Measurements from ENCODE around the gene MOSPD2. TPM values are rescaled to one million over a fixed set of nuclear protein-coding genes. Genes with fewer than 3 reads are reported as not detected.

The MOSPD2 gene
- total and polyA plus RNA-seq, 2 of the 4 experiments (the other 2 are of a cell fraction), result 14.1 to 22.2 TPM

GRCh38 chrX:14956813-14957582, 83.8 kb downstream of the MOSPD2 start:
- H3K23ac ChIP-seq (ENCODE audit: low read depth, low read length), result no peak overlapping the region
- ChIA-PET CTCF (interaction anchor here (1.3 kb wide), 1 partner anchor 35 kb away, joined by 3 read pairs; no protein-coding TSS in a partner anchor), POLR2A (ENCODE audit: unreplicated experiment) (interaction anchor here (0.5 kb wide), 1 partner anchor 1445 kb away, joined by 3 read pairs; no protein-coding TSS in a partner anchor)
- 33% methylated on average over 1 of the region's 5 CpGs; no CpG with 5 or more reads in 1 of the 2 experiments for WGBS, 2 experiments (ENCODE audit: extremely low coverage in 2 of 2, insufficient read length in 1 of 2)
- no peaks in the 10 kb centered on the region for H3K36me3 ChIP-seq (ENCODE audit: control insufficient read depth, insufficient read depth, low read length)
- H2BK120ac ChIP-seq (ENCODE audit: low read depth, low read length), result no peak overlapping the region
- H3K9me3 ChIP-seq (ENCODE audit: control insufficient read depth, insufficient read depth, low read length), result no peaks in the 10 kb centered on the region
- dilution Hi-C loops (cut with HindIII; ENCODE audit: low sequenced_read_pairs, unreplicated experiment), result no loop called here
- no peak overlapping the region for H4K5ac ChIP-seq (ENCODE audit: low read depth, low read length)
- H3K18ac ChIP-seq (ENCODE audit: low read depth, low read length), result no peak overlapping the region
- no peaks in the 10 kb centered on the region for H3K79me1 ChIP-seq (ENCODE audit: low read depth in 1 of 2, low read length in 2 of 2)
- H2AK9ac ChIP-seq (replicated peaks; ENCODE audit: low read depth, low read length, poor library complexity), result no peak overlapping the region
- DNase-seq (no peak), ATAC-seq (ENCODE audit: low read depth) (no peak)
- no peak overlapping the region for H3K27ac ChIP-seq (ENCODE audit: insufficient read depth, low read length)
- H2AFZ ChIP-seq (replicated peaks; ENCODE audit: low read length, poor library complexity), result no peak overlapping the region
- no peak overlapping the region; the same call in 1 of the 2 replicates for H3K56ac ChIP-seq (ENCODE audit: extremely low read depth, insufficient read depth, low read length)
- no peak overlapping the region for H3K9ac ChIP-seq (ENCODE audit: low read depth, low read length)
- BruUV-seq (replicated peaks), result no TSS peak
- no peak overlapping the region for H2BK15ac ChIP-seq (ENCODE audit: low read depth, low read length)
- H3K4ac ChIP-seq (ENCODE audit: low read depth, low read length), result no peak overlapping the region
- H3K27me3 ChIP-seq (ENCODE audit: control insufficient read depth, insufficient read depth, low read length), result no peaks in the 10 kb centered on the region
- H4K91ac ChIP-seq (ENCODE audit: insufficient read depth, low read depth, low read length), result no peak overlapping the region
- H2BK20ac ChIP-seq (ENCODE audit: low read depth, low read length), result no peak overlapping the region
- H3K14ac ChIP-seq (replicated peaks; ENCODE audit: low read depth, low read length), result no peak overlapping the region
- in situ Hi-C loops (cut with MboI; ENCODE audit: low sequenced_read_pairs), result no loop called here
- no peaks in the 10 kb centered on the region for H3K9me1 ChIP-seq (ENCODE audit: insufficient read depth, low read length)
- no peak overlapping the region for H2BK5ac ChIP-seq (ENCODE audit: low read depth, low read length, poor library complexity, severe bottlenecking)
- intact Hi-C loops (cut with micrococcal nuclease), result no loop called here
- H3K4me1 ChIP-seq (ENCODE audit: control insufficient read depth, insufficient read depth, low read length), result no peaks in the 10 kb centered on the region
- no peak overlapping the region for H3K4me2 ChIP-seq (ENCODE audit: low read depth, low read length)
- no peaks in the 10 kb centered on the region for H4K20me1 ChIP-seq (ENCODE audit: insufficient read depth, low read length)
- H3K4me3 ChIP-seq (ENCODE audit: insufficient read depth, low read depth, low read length), result no peak overlapping the region
- H2AK5ac ChIP-seq (ENCODE audit: low read depth, low read length), result no peak overlapping the region
- H4K8ac ChIP-seq (ENCODE audit: low read depth in 2 of 2, low read length in 2 of 2), result no peak overlapping the region
- TF ChIP-seq ELK1 (IDR thresholded peaks at IDR 0.05; ENCODE audit: borderline replicate concordance, low read depth, low read length), result no peak
- TF ChIP-seq MAZ (IDR thresholded peaks at IDR 0.05; ENCODE audit: borderline replicate concordance, low read depth, low read length), result no peak
- no peak for TF ChIP-seq RFX5 (IDR thresholded peaks at IDR 0.05; ENCODE audit: low read depth, low read length)
- no peak for TF ChIP-seq CHD1 (IDR thresholded peaks at IDR 0.05; ENCODE audit: low read depth, low read length)
- no peak for TF ChIP-seq FOS (IDR thresholded peaks at IDR 0.05; ENCODE audit: low read depth, low read length)
- no peak for TF ChIP-seq USF2 (IDR thresholded peaks at IDR 0.05; ENCODE audit: low read depth, low read length)
- TF ChIP-seq NFE2L2 (IDR thresholded peaks at IDR 0.05; ENCODE audit: low read depth, low read length), result no peak
- TF ChIP-seq CTCF (conservative IDR thresholded peaks at IDR 0.05; ENCODE audit: low read depth, low read length), result no peak
- TF ChIP-seq RAD21 (IDR thresholded peaks at IDR 0.05; ENCODE audit: low read length), result no peak
- TF ChIP-seq POLR2A (IDR thresholded peaks at IDR 0.05; ENCODE audit: low read depth, low read length), result no peak
- TF ChIP-seq RCOR1 (IDR thresholded peaks at IDR 0.05; ENCODE audit: insufficient replicate concordance, low read length), result no peak
- TF ChIP-seq SMC3 (IDR thresholded peaks at IDR 0.05; ENCODE audit: low read depth, low read length), result no peak
- no peak for TF ChIP-seq BHLHE40 (IDR thresholded peaks at IDR 0.05; ENCODE audit: low read depth, low read length)
- TF ChIP-seq MXI1 (IDR thresholded peaks at IDR 0.05; ENCODE audit: borderline replicate concordance, low read depth, low read length), result no peak
- no peak for TF ChIP-seq CEBPB (IDR thresholded peaks at IDR 0.05; ENCODE audit: low read depth, low read length)
